Dermis blood vessel endothelial cell (primary cell): ENCODE measurements around the gene SETD6. TPM values are rescaled to one million over a fixed set of nuclear protein-coding genes. Genes with fewer than 3 reads are reported as not detected.
A peak's percentile ranks its signal among the peaks of the same experiment; 100 is the strongest.
"Not testable (repeated sequence)": the region's sequence is repeated elsewhere in the genome, so short reads cannot be mapped to it uniquely, and the experiment has no call there.

ENCODE experiments used
- DNase-seq: peaks from one replicate; pipeline ENCODE4 v3.0.0; 2010
- total RNA-seq: library from RNA; depleted of rRNA; stranded (reverse); fragments of >200 nt; gene quantifications from 2 replicates; pipeline ENCODE4 v1.2.3, GENCODE V29; 2014

The SETD6 gene, protein sequence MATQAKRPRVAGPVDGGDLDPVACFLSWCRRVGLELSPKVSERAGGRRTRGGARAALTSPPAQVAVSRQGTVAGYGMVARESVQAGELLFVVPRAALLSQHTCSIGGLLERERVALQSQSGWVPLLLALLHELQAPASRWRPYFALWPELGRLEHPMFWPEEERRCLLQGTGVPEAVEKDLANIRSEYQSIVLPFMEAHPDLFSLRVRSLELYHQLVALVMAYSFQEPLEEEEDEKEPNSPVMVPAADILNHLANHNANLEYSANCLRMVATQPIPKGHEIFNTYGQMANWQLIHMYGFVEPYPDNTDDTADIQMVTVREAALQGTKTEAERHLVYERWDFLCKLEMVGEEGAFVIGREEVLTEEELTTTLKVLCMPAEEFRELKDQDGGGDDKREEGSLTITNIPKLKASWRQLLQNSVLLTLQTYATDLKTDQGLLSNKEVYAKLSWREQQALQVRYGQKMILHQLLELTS
- total RNA-seq = 9.4 and 21.4 TPM in 2 replicates

- peak; percentile 92 for DNase-seq
Measured at GRCh38 chr16:58515125-58515870, at the start of gene SETD6. TSS of gene SETD6 (plus strand) at chr16:58515517. CDS start at chr16:58515538, 21 bp downstream.

GRCh38 chr16:58465817-58466216, 49.5 kb upstream of the SETD6 start:
- DNase-seq = no peak

DNA sequence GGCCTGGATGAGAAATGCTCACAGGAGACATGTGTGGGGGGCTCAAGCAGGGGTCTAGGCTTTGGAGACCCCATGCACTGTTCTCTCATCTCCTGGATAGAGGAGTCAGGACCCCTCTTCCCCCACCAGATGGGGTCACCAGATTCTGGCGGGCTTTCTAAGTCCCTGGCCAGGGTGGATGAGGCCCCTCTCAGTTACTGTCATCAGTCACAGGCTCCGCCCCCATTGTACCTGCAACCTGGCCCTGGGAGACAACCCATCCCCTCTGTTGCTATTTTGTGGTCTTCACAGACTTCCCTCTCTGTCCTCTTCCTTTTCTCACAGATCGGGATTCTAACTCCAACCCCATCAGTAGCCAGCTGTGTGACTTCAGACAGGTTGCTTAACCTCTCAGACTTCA, 48.9 kb upstream of the SETD6 start:
- no peak for DNase-seq

DNA sequence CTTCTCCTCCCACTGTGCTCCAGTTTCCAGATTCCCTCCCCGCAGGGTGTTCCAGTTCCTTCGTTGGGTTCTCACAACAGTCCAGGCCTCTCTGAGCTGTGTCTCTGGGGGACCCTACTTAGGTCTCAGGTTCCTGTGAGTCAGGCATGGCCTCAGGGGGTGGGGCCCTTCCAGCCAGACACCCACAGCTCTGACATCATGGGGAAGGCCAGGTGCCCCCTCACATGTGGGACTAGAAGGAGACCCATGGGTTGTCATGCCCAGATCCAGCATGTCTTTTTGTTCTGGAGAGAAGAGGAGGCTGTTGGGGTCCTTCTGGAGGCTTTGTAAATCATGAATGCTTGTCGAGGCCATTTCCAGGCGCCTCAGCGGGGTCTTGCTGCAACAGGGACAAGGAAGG, 47.4 kb upstream of the SETD6 start:
- DNase-seq = no peak

DNA sequence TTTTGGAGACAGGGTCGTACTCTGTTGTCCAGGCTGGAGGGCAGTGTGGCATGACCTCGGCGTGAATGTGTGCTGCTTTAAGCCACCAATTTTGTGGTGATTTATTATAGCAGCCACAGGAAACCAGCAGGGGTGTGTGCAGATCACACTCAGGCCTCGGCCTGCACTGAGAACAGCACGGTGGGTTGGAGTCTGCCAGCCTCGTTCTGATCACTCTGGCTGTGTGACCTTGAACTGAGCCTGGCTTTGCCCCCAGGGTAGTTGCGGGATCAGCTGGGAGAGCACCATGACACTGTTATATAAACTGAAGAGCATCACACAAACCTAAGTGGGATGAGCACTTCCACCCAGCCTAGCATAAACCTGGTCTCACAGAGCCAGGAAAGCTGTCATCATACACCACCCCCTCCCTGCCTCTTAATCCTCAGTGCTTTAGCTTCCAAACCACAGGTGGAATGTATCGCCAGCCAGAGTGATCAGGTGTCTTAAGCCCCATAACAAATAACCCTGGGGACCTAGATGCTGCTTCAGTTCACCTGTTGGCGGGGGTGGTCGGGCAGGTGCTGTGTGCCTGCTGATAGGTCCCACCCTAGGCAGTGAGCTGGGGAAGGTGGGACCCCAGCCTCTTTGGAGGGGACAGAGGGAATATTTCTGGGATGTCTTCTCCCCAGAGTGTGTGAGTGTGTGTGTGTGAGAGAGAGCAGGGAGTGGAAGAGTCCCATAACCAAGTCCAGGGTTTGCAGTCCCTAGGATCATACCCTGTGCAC, 43.9 kb upstream of the SETD6 start:
- no peak for DNase-seq

- no peak for DNase-seq
Measured at GRCh38 chr16:58472266-58472665, 43.1 kb upstream of the SETD6 start.

GRCh38 chr16:58472827-58473226, 42.5 kb upstream of the SETD6 start:
- no peak for DNase-seq

DNA sequence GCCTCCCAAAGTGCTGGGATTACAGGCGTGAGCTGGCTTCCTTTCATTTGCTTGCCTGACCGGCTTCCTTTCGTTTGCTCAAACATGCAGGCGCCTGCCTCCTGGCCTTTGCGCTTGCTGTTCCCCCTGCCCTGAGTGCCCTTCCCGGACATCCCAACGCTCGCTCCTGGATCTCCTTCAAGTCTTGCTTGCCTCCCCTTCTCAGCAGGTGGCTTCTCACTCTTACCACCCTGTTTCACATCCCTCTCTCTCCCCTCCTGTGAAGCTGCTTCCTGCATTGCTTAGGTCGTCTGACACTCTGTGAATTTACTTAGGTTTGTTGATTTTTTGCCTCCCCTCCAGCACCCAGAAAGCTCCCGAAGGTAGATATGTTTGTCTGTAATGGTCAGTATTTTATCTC, 41.0 kb upstream of the SETD6 start:
- DNase-seq = no peak

DNA sequence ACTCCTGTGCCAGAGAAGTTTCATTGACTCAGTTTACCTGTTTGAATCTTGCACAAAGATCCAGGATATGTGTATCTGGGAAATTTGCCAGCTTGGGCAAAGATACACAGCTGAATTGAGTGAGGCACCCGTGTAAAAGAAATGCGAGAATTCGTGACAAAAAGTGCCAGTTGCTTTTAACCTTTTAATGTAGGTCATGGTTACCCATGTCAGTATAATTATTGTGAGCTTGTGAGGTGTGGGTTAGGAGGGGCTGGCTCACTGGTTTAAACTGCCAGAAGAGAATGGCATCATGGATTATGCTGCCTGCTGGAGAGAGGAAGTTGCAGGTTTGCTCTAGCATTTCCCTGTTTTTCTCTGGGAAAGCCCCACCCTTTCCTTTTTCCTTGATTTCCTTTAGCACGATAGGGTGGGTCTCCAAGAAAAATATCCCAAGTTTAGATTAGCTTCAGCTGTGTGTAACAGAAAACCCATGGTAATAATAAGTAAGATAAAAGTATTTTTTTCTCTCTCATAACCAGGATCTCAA, 40.2 kb upstream of the SETD6 start:
- peak; percentile 67 for DNase-seq

DNA sequence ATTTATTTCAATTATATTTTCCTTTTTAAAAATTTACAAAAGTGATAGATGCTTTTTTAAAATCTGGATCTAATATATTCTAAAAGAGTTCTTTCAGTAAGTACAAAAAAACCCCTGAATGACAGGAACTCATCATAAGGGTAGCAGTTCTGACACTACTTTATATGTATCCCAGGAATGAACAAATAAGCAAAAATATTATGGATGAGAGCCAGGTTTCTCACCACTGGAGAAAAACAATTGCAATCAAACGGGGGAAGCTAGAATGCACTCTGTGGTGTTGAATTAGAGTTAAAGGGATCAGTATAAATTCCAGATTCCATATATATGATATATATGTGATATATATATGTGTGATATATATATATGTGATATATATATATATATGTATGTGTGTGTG, 38.5 kb upstream of the SETD6 start:
- peak; percentile 46 for DNase-seq

DNA sequence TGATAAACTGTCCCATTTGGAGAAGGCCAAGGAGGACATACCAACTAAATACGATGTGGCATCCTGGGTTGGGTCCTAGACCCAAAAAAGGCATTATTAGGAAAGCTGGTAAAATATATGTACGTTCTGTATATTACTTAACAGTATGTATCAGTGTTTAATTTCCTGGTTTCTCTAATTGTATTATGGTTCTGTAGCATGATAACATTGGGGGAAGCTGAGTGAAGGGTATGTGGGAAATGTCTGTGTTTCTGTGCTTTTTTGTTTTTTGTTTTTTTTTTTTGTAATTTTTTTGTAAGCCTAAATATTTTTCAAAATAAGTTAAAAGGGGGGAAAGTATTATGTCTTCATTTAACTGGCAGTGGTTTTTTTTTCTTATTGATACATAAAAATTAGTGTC, 36.9 kb upstream of the SETD6 start:
- no peak for DNase-seq

DNA sequence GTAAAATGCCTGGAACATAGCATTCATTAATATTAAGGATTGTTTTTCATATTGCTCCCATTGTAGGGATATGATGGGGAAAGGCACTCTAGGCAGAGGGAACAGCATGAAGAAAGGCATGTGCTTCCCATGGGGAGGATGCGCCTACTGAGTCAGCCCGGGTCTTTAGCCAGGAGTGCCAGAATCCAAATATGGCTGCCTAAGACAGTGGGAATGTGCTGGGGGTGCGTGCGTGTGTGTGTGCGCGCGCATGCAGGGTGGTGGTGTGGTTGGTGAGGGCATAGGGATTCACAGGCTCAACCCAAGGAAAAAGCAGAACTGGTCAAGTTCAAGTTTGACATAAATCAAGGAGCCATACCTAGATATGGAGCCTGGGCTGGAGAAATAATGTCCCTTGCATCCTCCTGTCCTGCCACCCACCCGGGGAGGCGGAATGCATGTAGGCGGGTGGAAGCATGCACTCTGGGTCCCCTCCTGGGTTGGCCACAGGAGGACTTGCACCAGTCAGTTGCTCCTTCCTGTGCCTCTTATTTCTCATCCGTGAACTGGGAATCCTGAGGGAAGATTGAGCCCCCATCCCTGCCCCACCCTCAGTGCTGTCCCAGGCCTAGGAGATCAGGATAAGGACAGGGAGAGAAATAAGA, 34.0 kb upstream of the SETD6 start:
- DNase-seq = no peak

DNA sequence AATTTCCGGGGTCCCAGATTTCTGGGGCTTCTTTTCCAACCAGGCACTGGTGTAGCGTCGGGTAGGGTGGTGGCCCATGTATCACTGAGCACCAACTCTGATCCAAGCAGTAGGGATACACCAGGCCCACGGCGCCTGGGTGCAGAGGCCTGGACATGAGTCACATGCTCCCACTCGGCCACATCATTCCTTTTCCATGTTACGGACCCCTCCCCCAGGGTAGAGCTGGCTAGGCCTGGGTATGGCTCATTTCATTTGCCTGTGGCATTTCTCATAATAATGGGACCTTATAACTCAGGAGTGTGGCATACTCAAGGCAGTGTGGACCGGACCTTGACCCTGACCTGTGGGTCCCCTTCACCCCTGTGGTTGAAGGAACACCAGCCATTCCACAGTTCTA, 33.4 kb upstream of the SETD6 start:
- no peak for DNase-seq

DNA sequence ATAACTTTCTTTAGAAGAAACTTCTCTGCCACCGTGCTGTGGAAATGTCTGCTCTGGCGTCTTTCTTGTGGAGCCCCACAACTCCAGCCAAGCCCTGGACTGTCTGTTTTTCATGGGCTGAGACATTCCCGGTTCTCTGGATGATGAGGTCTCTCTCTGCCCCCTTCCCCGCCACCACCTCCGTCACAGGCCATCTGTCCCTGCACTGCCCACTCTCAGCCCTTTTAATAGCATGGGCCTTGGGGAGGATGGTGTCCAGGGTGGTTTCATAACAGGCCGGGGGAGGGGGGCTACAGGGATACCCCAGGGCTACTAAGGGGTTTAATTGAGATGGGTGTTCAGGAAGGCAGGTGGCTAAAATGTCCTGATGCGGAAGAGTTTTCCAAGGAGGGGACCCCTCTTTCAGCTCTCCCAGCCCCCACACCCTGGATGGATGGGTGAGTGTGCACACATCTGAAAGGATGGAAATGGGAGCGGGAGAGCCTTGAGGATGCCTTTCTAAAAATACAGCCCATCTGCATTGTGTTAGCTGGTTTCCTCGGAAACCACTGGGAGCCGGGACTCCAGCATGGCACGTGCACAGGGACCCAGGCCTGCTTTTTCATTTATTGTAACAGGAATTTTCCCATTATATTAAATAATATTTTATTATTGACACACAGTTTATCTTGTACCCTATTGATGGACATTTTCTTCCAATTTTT, 30.0 kb upstream of the SETD6 start:
- no peak for DNase-seq

DNA sequence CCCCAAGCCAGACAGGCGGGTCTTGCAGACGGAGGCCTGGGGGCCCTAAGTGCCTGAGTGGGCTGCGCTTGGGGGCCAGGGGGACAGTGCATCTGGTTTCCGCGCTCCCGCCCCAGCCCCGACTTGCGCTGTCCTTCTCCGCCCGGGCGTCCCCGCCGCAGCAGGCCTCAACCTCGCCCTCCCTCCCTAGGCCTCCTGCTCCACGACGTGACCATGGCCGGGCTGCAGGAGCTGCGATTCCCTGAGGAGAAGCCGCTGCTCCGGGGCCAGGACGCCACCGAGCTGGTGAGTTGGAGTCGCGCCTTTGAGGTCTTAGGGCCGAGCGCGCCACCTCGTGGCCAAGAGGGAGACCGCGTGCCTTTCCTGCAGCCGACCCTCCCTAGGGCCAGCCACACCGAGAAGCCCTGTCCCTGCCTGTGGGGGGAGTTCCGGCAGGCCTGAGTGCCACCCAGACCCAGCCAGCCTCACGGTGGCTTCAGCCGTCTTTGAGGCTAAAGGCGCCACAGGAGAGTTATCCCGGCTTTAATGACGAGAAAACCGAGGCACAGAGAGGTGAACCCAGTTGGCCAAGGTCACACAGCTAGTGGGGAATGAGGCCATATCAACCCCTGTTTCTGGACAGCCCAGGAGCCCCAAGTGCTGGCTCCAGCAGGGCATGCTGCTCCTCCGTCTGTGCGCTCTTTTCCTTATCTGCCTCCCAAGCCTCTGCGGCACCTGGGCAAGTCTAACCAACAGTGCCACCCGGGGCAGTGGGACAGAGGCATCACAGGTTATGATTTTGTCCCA, 27.6 kb upstream of the SETD6 start:
- peak; percentile 91 for DNase-seq

DNA sequence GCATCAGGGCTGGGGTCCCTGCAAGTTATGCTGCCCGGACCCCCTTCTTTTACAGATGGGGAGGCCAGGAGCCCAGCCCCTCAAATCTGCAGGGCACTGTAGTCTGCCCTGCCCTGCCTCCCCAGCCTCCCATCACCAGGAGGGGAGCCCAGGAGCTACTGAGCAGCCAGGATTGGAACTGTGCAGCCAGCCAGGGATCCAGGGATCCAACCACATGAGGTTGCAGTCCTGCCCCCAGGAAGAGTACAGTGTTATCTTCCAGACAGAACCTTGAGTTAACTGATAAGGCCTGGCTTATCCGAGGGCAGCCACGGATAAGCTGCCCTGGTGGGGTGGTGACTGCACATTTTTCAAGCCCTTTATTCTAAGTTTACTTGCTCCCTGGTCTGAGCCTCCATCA, 26.8 kb upstream of the SETD6 start:
- no peak for DNase-seq

GRCh38 chr16:58490065-58490464, 25.3 kb upstream of the SETD6 start:
- DNase-seq = no peak

GRCh38 chr16:58490539-58490938, 24.8 kb upstream of the SETD6 start:
- not testable (repeated sequence) for DNase-seq

DNA sequence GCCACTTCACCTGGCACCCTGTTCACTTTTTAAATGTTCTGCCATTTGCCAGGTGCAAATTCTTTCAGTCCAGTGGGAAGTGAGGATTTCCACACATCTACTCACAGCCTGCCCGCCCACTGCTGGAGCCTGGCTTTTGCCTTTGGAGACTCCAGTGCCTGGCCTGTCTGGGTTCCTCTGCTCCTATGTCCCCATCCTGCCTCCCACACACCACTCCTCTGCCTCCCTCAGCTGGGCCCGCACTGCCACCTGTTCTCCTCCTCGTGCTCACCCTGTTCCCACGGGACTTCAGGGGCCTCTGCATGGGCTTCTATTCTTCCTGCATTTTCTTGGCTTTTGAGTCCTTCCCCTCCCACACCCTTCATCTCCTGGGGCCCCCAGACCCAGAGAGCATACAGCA, 23.3 kb upstream of the SETD6 start:
- no peak for DNase-seq

DNA sequence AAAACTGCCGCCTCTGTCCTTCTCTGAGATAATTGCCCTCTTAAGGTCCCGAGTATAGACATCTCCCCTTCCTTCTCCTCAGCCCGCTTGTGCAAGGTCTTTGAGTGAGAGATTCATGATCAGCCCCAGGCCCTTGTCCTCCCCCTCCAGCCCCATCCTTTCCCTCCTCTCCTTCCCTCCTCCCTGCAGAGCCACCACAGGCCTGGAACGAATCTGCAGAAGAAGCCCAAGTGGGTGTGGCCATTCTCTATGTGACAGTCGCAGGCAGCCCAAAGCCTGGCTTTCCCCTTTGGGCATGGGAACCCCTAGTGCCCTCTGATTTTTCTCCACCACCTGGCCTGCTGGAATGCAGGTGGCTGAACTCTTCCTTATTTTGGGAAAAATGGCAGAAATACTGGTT, 22.6 kb upstream of the SETD6 start:
- no peak for DNase-seq
